SK-N-SH (cell line): ENCODE measurements around the gene PRSS56.

Experiments
- EZH2phosphoT487 ChIP-seq: fragments of 200-600 bp; sonication (generic); IDR thresholded peaks from 2 replicates; pipeline ENCODE4 v1.6.1; 2017; ENCODE audit warnings: low read depth, mixed run types, mild to moderate bottlenecking, antibody characterized with exemption, moderate library complexity, borderline replicate concordance
- FOXM1 ChIP-seq: IDR thresholded peaks from 2 replicates; pipeline ENCODE4 v1.4.0; 2012; ENCODE audit warnings: low read depth, mild to moderate bottlenecking
- POLR2AphosphoS5 ChIP-seq: IDR thresholded peaks from 2 replicates; pipeline ENCODE4 v1.6.1; 2012; ENCODE audit warnings: low read depth, low read length
- RAD21 ChIP-seq: IDR thresholded peaks from 2 replicates; pipeline ENCODE4 v1.6.1; 2012; ENCODE audit warnings: mild to moderate bottlenecking, low read length
- TCF12 ChIP-seq: IDR thresholded peaks from 2 replicates; pipeline ENCODE4 v1.4.0; 2012
- TF ChIP-seq, protein P1 (sequence below): fragments of 200-600 bp; sonication (generic); IDR thresholded peaks from 2 replicates; pipeline ENCODE4 v1.6.1; 2017; ENCODE audit warnings: antibody characterized with exemption, mild to moderate bottlenecking, moderate library complexity

DNA sequence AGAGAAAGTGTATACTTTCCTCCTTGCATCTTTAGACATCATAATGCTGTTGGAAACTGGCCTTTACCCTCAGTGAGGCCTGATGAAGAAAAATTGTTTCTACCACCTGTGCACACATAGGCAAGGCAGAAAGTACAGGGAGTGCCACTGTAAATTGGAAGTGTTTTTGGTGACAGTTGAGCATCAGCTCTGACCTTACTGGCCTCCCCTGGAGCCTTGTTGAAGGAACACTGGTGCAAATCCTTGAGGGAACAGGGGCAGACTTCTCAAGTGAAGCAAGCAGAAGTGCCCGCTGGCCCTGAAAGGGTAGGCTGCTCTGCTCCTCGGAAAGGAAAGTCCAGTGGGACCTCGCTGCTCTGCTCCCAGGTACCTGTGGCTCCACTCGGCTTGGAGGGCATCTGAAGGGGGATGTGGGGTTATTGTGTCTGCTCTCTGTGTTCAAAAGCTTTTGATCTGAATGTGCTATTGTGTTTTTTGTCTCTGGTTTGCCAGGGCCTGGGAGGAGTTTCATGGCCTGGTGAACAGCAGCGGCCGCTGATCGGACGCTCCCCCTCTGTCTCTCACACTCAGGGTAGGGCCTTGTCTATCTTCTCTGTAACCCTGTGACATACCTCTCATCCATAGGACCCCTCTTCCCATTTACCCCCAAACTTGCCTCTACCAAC, 53.7 kb downstream of the PRSS56 start:
- no peak for TF ChIP-seq FOXM1
- TF ChIP-seq, protein P1, sequence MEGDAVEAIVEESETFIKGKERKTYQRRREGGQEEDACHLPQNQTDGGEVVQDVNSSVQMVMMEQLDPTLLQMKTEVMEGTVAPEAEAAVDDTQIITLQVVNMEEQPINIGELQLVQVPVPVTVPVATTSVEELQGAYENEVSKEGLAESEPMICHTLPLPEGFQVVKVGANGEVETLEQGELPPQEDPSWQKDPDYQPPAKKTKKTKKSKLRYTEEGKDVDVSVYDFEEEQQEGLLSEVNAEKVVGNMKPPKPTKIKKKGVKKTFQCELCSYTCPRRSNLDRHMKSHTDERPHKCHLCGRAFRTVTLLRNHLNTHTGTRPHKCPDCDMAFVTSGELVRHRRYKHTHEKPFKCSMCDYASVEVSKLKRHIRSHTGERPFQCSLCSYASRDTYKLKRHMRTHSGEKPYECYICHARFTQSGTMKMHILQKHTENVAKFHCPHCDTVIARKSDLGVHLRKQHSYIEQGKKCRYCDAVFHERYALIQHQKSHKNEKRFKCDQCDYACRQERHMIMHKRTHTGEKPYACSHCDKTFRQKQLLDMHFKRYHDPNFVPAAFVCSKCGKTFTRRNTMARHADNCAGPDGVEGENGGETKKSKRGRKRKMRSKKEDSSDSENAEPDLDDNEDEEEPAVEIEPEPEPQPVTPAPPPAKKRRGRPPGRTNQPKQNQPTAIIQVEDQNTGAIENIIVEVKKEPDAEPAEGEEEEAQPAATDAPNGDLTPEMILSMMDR = no peak
- TF ChIP-seq EZH2phosphoT487 = no peak
- TF ChIP-seq RAD21 = no peak
- TF ChIP-seq POLR2AphosphoS5 = no peak
- TF ChIP-seq TCF12 = no peak
